HG02623 (cell line): ENCODE measurements around the gene GDA.

ENCODE experiments used
- ATAC-seq: cut with Tn5 transposase; IDR thresholded peaks from one replicate; pipeline ENCODE4 v1.9.1; 2021; ENCODE audit warnings: moderate library complexity; ENCODE audit not compliant: unreplicated experiment

GDA gene

GRCh38 chr9:72149231-72149975, at the start of gene GDA:
Gene GDA, plus strand, starts transcription at chr9:72149440. Its CDS starts 120 bp downstream, at chr9:72149560.
- no peak for ATAC-seq

GRCh38 chr9:72102520-72102919, 46.7 kb upstream of the GDA start:
- ATAC-seq, result no peak

GRCh38 chr9:72113056-72113455, 36.2 kb upstream of the GDA start:
- no peak for ATAC-seq

- no peak for ATAC-seq
Measured at GRCh38 chr9:72119853-72120252, 29.4 kb upstream of the GDA start.

- ATAC-seq, result no peak
Measured at GRCh38 chr9:72124947-72125346, 24.3 kb upstream of the GDA start.

GRCh38 chr9:72127753-72128152, 21.5 kb upstream of the GDA start:
- no peak for ATAC-seq

GRCh38 chr9:72128526-72128925, 20.7 kb upstream of the GDA start:
- ATAC-seq, result no peak

GRCh38 chr9:72129271-72130156, 19.7 kb upstream of the GDA start:
- ATAC-seq, result no peak

- ATAC-seq, result no peak
Measured at GRCh38 chr9:72130321-72130720, 18.9 kb upstream of the GDA start.

- no peak for ATAC-seq
Measured at GRCh38 chr9:72131206-72131605, 18.0 kb upstream of the GDA start.

GRCh38 chr9:72132052-72132451, 17.2 kb upstream of the GDA start:
- no peak for ATAC-seq

GRCh38 chr9:72133365-72134035, 15.7 kb upstream of the GDA start:
- no peak for ATAC-seq

GRCh38 chr9:72134801-72135200, 14.4 kb upstream of the GDA start:
- ATAC-seq, result no peak

GRCh38 chr9:72137697-72138365, 11.4 kb upstream of the GDA start:
- no peak for ATAC-seq

- ATAC-seq, result no peak
Measured at GRCh38 chr9:72139226-72139625, 10.0 kb upstream of the GDA start.

GRCh38 chr9:72140586-72140985, 8.7 kb upstream of the GDA start:
- no peak for ATAC-seq

GRCh38 chr9:72141484-72141883, 7.8 kb upstream of the GDA start:
- no peak for ATAC-seq

- ATAC-seq, result no peak
Measured at GRCh38 chr9:72144756-72145492, 4.3 kb upstream of the GDA start.

GRCh38 chr9:72145733-72146505, 3.3 kb upstream of the GDA start:
- ATAC-seq, result no peak

- ATAC-seq, result no peak
Measured at GRCh38 chr9:72147676-72148075, 1.6 kb upstream of the GDA start.
